NAMALWA (cell line): ENCODE data around the gene EIF4B.

ENCODE experiments used
- DNase-seq: peaks from one replicate; pipeline ENCODE4 v3.0.0-alpha.2; 2015; ENCODE audit warnings: low spot score

EIF4B gene

GRCh38 chr12:53047221-53048032 lies 41.2 kb downstream of the EIF4B start:
- peak; percentile 76 for DNase-seq

GRCh38 chr12:53048033-53048779 lies 42.0 kb downstream of the EIF4B start:
- DNase-seq: peak; percentile 29

- no peak for DNase-seq
These were observed 42.6 kb downstream of the EIF4B start for GRCh38 chr12:53048780-53049401.

- DNase-seq: no peak
These were observed 43.5 kb downstream of the EIF4B start, which contains the start of gene TNS2 for GRCh38 chr12:53049571-53050318. TSS of gene TNS2 (plus strand) at chr12:53050065. CDS start at chr12:53050186, 121 bp downstream.

GRCh38 chr12:53050426-53051057 lies 44.3 kb downstream of the EIF4B start:
- DNase-seq: no peak

- peak; percentile 59 for DNase-seq
These were observed 45.0 kb downstream of the EIF4B start for GRCh38 chr12:53051058-53051880.

- no peak for DNase-seq
These were observed 45.7 kb downstream of the EIF4B start for GRCh38 chr12:53051881-53052412.

GRCh38 chr12:53052419-53053217 lies 46.4 kb downstream of the EIF4B start:
- DNase-seq: no peak

- DNase-seq: peak; percentile 76
These were observed 47.2 kb downstream of the EIF4B start for GRCh38 chr12:53053218-53054111.

GRCh38 chr12:53054112-53054878 lies 48.0 kb downstream of the EIF4B start:
- peak; percentile 98 for DNase-seq

GRCh38 chr12:53055471-53056266 lies 49.4 kb downstream of the EIF4B start:
- DNase-seq: no peak

GRCh38 chr12:53056296-53056695 lies 50.0 kb downstream of the EIF4B start:
- DNase-seq: no peak

GRCh38 chr12:53056901-53057300 lies 50.6 kb downstream of the EIF4B start:
- no peak for DNase-seq

GRCh38 chr12:53057816-53058500 lies 51.7 kb downstream of the EIF4B start:
- no peak for DNase-seq

- DNase-seq: no peak
These were observed 52.6 kb downstream of the EIF4B start for GRCh38 chr12:53058674-53059433.
